DOHH2 (cell line): ENCODE measurements around the gene IFI27L2.

ENCODE experiments used
- EZH2phosphoT487 ChIP-seq: fragments of 200-600 bp; sonication (generic); IDR thresholded peaks from 2 replicates; pipeline ENCODE4 v1.6.1; 2017; ENCODE audit warnings: borderline replicate concordance, mild to moderate bottlenecking, antibody characterized with exemption, low read length, moderate library complexity, mixed read lengths
- TF ChIP-seq, protein P1 (sequence below): fragments of 200-600 bp; sonication (generic); IDR thresholded peaks from one replicate; pipeline ENCODE4 v1.5.1; 2014; ENCODE audit warnings: antibody characterized with exemption, mild to moderate bottlenecking, low read depth, low read length; ENCODE audit not compliant: poor library complexity, severe bottlenecking

DNA sequence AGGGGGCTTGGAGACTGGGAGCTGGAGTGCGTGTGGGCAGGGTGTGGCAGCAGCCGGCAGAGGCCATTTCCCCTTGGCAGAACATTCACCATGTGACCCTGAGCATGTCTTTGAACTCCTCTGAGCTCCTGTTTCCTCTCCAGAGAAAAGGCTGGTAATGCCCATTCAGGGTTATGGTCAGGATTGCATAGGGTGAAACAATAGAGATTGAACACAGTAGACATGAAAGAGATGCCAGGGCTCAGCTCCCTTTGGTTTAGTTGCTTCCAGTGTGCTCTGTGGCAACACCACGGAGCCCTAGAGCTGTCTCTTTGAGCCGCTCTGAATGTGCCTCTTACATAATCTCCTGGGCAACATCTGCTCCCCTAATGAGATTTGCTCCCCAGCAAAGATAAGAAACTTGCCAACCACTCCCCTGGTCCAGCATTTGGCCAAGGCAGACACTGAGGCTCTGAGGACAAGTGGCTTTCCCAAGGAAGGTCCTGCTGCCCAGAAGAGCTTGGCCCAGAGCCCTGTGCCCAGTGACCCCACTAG lies 14.3 kb downstream of the IFI27L2 start:
- TF ChIP-seq, protein P1, sequence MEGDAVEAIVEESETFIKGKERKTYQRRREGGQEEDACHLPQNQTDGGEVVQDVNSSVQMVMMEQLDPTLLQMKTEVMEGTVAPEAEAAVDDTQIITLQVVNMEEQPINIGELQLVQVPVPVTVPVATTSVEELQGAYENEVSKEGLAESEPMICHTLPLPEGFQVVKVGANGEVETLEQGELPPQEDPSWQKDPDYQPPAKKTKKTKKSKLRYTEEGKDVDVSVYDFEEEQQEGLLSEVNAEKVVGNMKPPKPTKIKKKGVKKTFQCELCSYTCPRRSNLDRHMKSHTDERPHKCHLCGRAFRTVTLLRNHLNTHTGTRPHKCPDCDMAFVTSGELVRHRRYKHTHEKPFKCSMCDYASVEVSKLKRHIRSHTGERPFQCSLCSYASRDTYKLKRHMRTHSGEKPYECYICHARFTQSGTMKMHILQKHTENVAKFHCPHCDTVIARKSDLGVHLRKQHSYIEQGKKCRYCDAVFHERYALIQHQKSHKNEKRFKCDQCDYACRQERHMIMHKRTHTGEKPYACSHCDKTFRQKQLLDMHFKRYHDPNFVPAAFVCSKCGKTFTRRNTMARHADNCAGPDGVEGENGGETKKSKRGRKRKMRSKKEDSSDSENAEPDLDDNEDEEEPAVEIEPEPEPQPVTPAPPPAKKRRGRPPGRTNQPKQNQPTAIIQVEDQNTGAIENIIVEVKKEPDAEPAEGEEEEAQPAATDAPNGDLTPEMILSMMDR = no peak
- TF ChIP-seq EZH2phosphoT487 = no peak
